ENCODE data around the gene KCNAB1. TPM values are rescaled to one million over a fixed set of nuclear protein-coding genes. Genes with fewer than 3 reads are reported as not detected.

Gene KCNAB1
- total RNA-seq, 1 experiment from 2014 or later = 1.4 TPM

GRCh38 chr3:156509189-156510174 lies 389.1 kb downstream of the KCNAB1 start:
- TF ChIP-seq EZH2 (IDR thresholded peaks at IDR 0.05; ENCODE audit: low read depth) = no peak
- TF ChIP-seq CTCF (conservative IDR thresholded peaks at IDR 0.05) = peak; percentile 88
- intact Hi-C loops (cut with micrococcal nuclease; ENCODE audit: unreplicated experiment) = loop anchor here (1.0 to 10.0 kb wide), 4 partner anchors 61 to 358 kb away; no protein-coding TSS in a partner anchor
- H3K27me3 ChIP-seq (ENCODE audit: insufficient read depth, low read depth) = no peaks in the 10 kb centered on the region

GRCh38 chr3:156511987-156512677 lies 391.8 kb downstream of the KCNAB1 start:
- CTCF ChIA-PET = interaction anchor here (0.7 kb wide), 1 partner anchor 1281 kb away, joined by 3 read pairs; no protein-coding TSS in a partner anchor
- POLR2A ChIA-PET (ENCODE audit: unreplicated experiment) = interaction anchor here (0.6 kb wide), 1 partner anchor 164 kb away, joined by 3 read pairs; no protein-coding TSS in a partner anchor
- Histone ChIP-seq H4K20me1 (ENCODE audit: insufficient read depth) (no peaks in the 10 kb centered on the region), H3F3A (ENCODE audit: insufficient read depth, low read depth) (no peaks in the 10 kb centered on the region), H3K9me2 (ENCODE audit: insufficient read depth) (no peaks in the 10 kb centered on the region), H3K79me2 (ENCODE audit: low read depth) (no peaks in the 10 kb centered on the region), H3K9me3 (ENCODE audit: insufficient read depth, low read depth) (no peaks in the 10 kb centered on the region), H3K27me3 (ENCODE audit: insufficient read depth, low read depth) (no peaks in the 10 kb centered on the region), H3K4me2 (no peak overlapping the region), H3K27ac (no peak overlapping the region), H3K36me3 (ENCODE audit: low read depth) (no peaks in the 10 kb centered on the region), H2AFZ (no peak overlapping the region), H3K4me1 (replicated peaks; ENCODE audit: insufficient read depth) (peaks cover 11% of the 10 kb centered on the region), H3K4me3 (no peak overlapping the region)
- DNase-seq = no peak
- intact Hi-C loops (cut with micrococcal nuclease; ENCODE audit: unreplicated experiment) = no loop called here
- TF ChIP-seq CTCF (conservative IDR thresholded peaks at IDR 0.05) = no peak
- no peak for TF ChIP-seq EZH2 (IDR thresholded peaks at IDR 0.05; ENCODE audit: low read depth)
- no TSS peak for BruUV-seq (replicated peaks)

More at GRCh38 chr3:156509189-156510174, 389.1 kb downstream of the KCNAB1 start:
- Histone ChIP-seq H3K4me1 (replicated peaks; ENCODE audit: insufficient read depth) (peaks cover 11% of the 10 kb centered on the region), H3K4me2 (no peak overlapping the region), H2AFZ (no peak overlapping the region), H4K20me1 (ENCODE audit: insufficient read depth) (no peaks in the 10 kb centered on the region), H3K79me2 (ENCODE audit: low read depth) (no peaks in the 10 kb centered on the region), H3K36me3 (ENCODE audit: low read depth) (no peaks in the 10 kb centered on the region), H3K9me2 (ENCODE audit: insufficient read depth) (no peaks in the 10 kb centered on the region), H3K4me3 (no peak overlapping the region), H3K27ac (no peak overlapping the region), H3F3A (ENCODE audit: insufficient read depth, low read depth) (no peaks in the 10 kb centered on the region), H3K9me3 (ENCODE audit: insufficient read depth, low read depth) (no peaks in the 10 kb centered on the region)
- POLR2A ChIA-PET (ENCODE audit: unreplicated experiment) = interaction anchor here (0.6 kb wide), 1 partner anchor 509 kb away, joined by 4 read pairs; no protein-coding TSS in a partner anchor
- peak; percentile 9 to 58 for DNase-seq
- CTCF ChIA-PET = interaction anchor here (0.5 to 1.2 kb wide), 8 partner anchors 106 to 640 kb away, joined by 3 to 8 read pairs (median 4); no protein-coding TSS in a partner anchor
- no TSS peak for BruUV-seq (replicated peaks)

- Histone ChIP-seq H3K36me3 (ENCODE audit: low read depth) (no peaks in the 10 kb centered on the region), H3K27me3 (ENCODE audit: insufficient read depth, low read depth) (no peaks in the 10 kb centered on the region), H3K4me3 (no peak overlapping the region), H3F3A (ENCODE audit: insufficient read depth, low read depth) (no peaks in the 10 kb centered on the region), H3K9me2 (ENCODE audit: insufficient read depth) (no peaks in the 10 kb centered on the region), H3K79me2 (ENCODE audit: low read depth) (no peaks in the 10 kb centered on the region), H3K4me2 (peak overlapping the region; percentile 20), H2AFZ (no peak overlapping the region), H3K4me1 (replicated peaks; ENCODE audit: insufficient read depth) (peaks cover 11% of the 10 kb centered on the region), H3K27ac (no peak overlapping the region), H3K9me3 (ENCODE audit: insufficient read depth, low read depth) (no peaks in the 10 kb centered on the region), H4K20me1 (ENCODE audit: insufficient read depth) (no peaks in the 10 kb centered on the region)
- intact Hi-C loops (cut with micrococcal nuclease; ENCODE audit: unreplicated experiment) = no loop called here
- CTCF ChIA-PET = interaction anchor here (0.7 kb wide), 1 partner anchor 64 kb away, joined by 3 read pairs; no protein-coding TSS in a partner anchor
- POLR2A ChIA-PET (ENCODE audit: unreplicated experiment) = interaction anchor here (0.6 kb wide), 1 partner anchor 22 kb away, joined by 3 read pairs; no protein-coding TSS in a partner anchor
- BruUV-seq (replicated peaks) = no TSS peak
- no peak for TF ChIP-seq EZH2 (IDR thresholded peaks at IDR 0.05; ENCODE audit: low read depth)
- no peak for TF ChIP-seq CTCF (conservative IDR thresholded peaks at IDR 0.05)
- DNase-seq = peak in 1 of 2 experiments; percentile 53
These were observed 393.2 kb downstream of the KCNAB1 start for GRCh38 chr3:156513619-156514018.

Measured in PC-9 (cell line).